PC-3 (cell line): Measurements from ENCODE around the gene RNF212B. TPM values are rescaled to one million over a fixed set of nuclear protein-coding genes. Genes with fewer than 3 reads are reported as not detected.

Source experiments
- ATAC-seq: fragments of 200-7000 bp; cut with Tn5 transposase; 2 replicates; pipeline ENCODE4 v1.9.1; 2020; ENCODE audit warnings: mild to moderate bottlenecking, moderate library complexity
- BruUV-seq: library from RNA; stranded (reverse); fragments of 400-500 nt; replicated peaks from 2 replicates; lab custom pipeline; 2021; lab: Mats Ljungman, UMichigan
- CTCF ChIA-PET: fragments of 300-600 bp; sonication (Branson Sonifier 250); formaldehyde crosslinking; loops from one replicate; lab custom pipeline; 2022; ENCODE audit warnings: antibody characterized with exemption; lab: Charles Lee
- POLR2A ChIA-PET: fragments of 300-600 bp; sonication (Branson Sonifier 250); formaldehyde crosslinking; loops from one replicate; lab custom pipeline; 2022; ENCODE audit warnings: antibody characterized with exemption; ENCODE audit not compliant: unreplicated experiment; lab: Charles Lee
- DNase-seq: peaks from one replicate; pipeline ENCODE4 v3.0.0-alpha.2; 2015
- H2AFZ ChIP-seq: fragments of 300-600 bp; sonication (generic); 2 replicates; pipeline ENCODE4 v1.6.0; 2016; ENCODE audit warnings: antibody characterized with exemption, low read length
- H3F3A ChIP-seq: fragments of 300-600 bp; sonication (generic); one replicate; pipeline ENCODE4 v1.6.0; 2017; ENCODE audit warnings: antibody characterized with exemption, low read length, control low read depth, mild to moderate bottlenecking; ENCODE audit not compliant: unreplicated experiment
- H3K27ac ChIP-seq: fragments of 300-600 bp; sonication (generic); 2 replicates; pipeline ENCODE4 v1.5.1; 2016; ENCODE audit warnings: mild to moderate bottlenecking, low read length
- H3K27me3 ChIP-seq: fragments of 300-600 bp; sonication (generic); 2 replicates; pipeline ENCODE4 v1.6.1; 2016; ENCODE audit warnings: low read length, mixed read lengths
- H3K36me3 ChIP-seq: fragments of 300-600 bp; sonication (generic); 2 replicates; pipeline ENCODE4 v1.6.1; 2016; ENCODE audit warnings: low read depth, mixed run types, low read length, mixed read lengths
- H3K4me1 ChIP-seq: fragments of 300-600 bp; sonication (generic); 2 replicates; pipeline ENCODE4 v1.5.1; 2016; ENCODE audit warnings: low read length; ENCODE audit not compliant: insufficient read depth
- H3K4me2 ChIP-seq: fragments of 300-600 bp; sonication (generic); 2 replicates; pipeline ENCODE4 v1.6.0; 2016; ENCODE audit warnings: low read length
- H3K4me3 ChIP-seq: fragments of 300-600 bp; sonication (generic); 2 replicates; pipeline ENCODE4 v1.5.1; 2016; ENCODE audit warnings: mild to moderate bottlenecking, low read length, mixed read lengths
- H3K79me2 ChIP-seq: fragments of 300-600 bp; sonication (generic); 2 replicates; pipeline ENCODE4 v1.6.1; 2017; ENCODE audit warnings: low read length, mixed read lengths
- H3K9ac ChIP-seq: fragments of 300-600 bp; sonication (generic); 2 replicates; pipeline ENCODE4 v1.6.0; 2016; ENCODE audit warnings: mild to moderate bottlenecking, low read length
- H3K9me2 ChIP-seq: fragments of 300-600 bp; sonication (generic); replicated peaks from 2 replicates; pipeline ENCODE4 v1.6.1; 2016; ENCODE audit warnings: mixed run types, low read length, mixed read lengths
- H3K9me3 ChIP-seq: fragments of 300-600 bp; sonication (generic); 2 replicates; pipeline ENCODE4 v1.6.1; 2016; ENCODE audit warnings: low read length, mixed read lengths
- H4K20me1 ChIP-seq: fragments of 300-600 bp; sonication (generic); 2 replicates; pipeline ENCODE4 v1.6.1; 2016; ENCODE audit warnings: low read length, mixed read lengths
- EZH2 ChIP-seq: fragments of 300-600 bp; sonication (generic); IDR thresholded peaks from one replicate; pipeline ENCODE4 v1.6.1; 2017; ENCODE audit warnings: antibody characterized with exemption, mild to moderate bottlenecking, low read length; ENCODE audit not compliant: unreplicated experiment
- EZH2phosphoT487 ChIP-seq: fragments of 300-600 bp; sonication (generic); IDR thresholded peaks from 2 replicates; pipeline ENCODE4 v1.6.1; 2018; ENCODE audit warnings: mild to moderate bottlenecking, antibody characterized with exemption, low read length, borderline replicate concordance
- intact Hi-C: fragments of 100-400 bp; cut with micrococcal nuclease; formaldehyde crosslinking; loops from 2 replicates; pipeline ENCODE4 v1.9.0; 2023
- total RNA-seq: library from RNA; depleted of rRNA; stranded (reverse); fragments of >200 nt; gene quantifications from 2 replicates; pipeline ENCODE4 v1.2.3, GENCODE V29; 2014; rRNA removed
- TF ChIP-seq, protein P1 (sequence below): fragments of 300-600 bp; sonication (generic); conservative IDR thresholded peaks from 2 replicates; pipeline ENCODE4 v1.5.1; 2017; ENCODE audit warnings: antibody characterized with exemption, low read depth, mild to moderate bottlenecking, low read length

RNF212B gene
- total RNA-seq, 1 experiment from 2014 or later: not detected

GRCh38 chr14:23321572-23322547 is 84.1 kb downstream of the RNF212B start:
- BruUV-seq: no TSS peak

More at GRCh38 chr14:23321572-23322547, 84.1 kb downstream of the RNF212B start:
- intact Hi-C loops: loop anchor here (1.0 kb wide), 3 partner anchors 16 to 147 kb away; partner anchors contain the start of genes BCL2L2 and NGDN
- H2AFZ ChIP-seq: peak overlapping the region; percentile 63; the same call in 1 of the 2 replicates
- peak overlapping the region; percentile 99 for H3K4me3 ChIP-seq
- no peaks in the 10 kb centered on the region for H3K27me3 ChIP-seq
- H4K20me1 ChIP-seq: peaks cover 11% of the 10 kb centered on the region; the same call in 1 of the 2 replicates
- H3K79me2 ChIP-seq: peaks cover 26% of the 10 kb centered on the region
- no peaks in the 10 kb centered on the region for H3K9me3 ChIP-seq
- no peaks in the 10 kb centered on the region for H3F3A ChIP-seq
- peaks cover 36% of the 10 kb centered on the region for H3K36me3 ChIP-seq
- peak overlapping the region; percentile 94 for H3K4me2 ChIP-seq
- H3K27ac ChIP-seq: peak overlapping the region; percentile 48; the same call in 1 of the 2 replicates
- peak overlapping the region; percentile 96 for H3K9ac ChIP-seq
- DNase-seq (peak; percentile 44), ATAC-seq (peak; percentile 27)
- POLR2A ChIA-PET: interaction anchor here (0.6 to 2.0 kb wide), 9 partner anchors 11 to 819 kb away, joined by 3 to 13 read pairs (median 4); partner anchors contain the start of genes BCL2L2, EMC9, HOMEZ and PPP1R3E
- H3K4me1 ChIP-seq: peaks cover 17% of the 10 kb centered on the region
- H3K9me2 ChIP-seq: no peaks in the 10 kb centered on the region
- TF ChIP-seq, protein P1, sequence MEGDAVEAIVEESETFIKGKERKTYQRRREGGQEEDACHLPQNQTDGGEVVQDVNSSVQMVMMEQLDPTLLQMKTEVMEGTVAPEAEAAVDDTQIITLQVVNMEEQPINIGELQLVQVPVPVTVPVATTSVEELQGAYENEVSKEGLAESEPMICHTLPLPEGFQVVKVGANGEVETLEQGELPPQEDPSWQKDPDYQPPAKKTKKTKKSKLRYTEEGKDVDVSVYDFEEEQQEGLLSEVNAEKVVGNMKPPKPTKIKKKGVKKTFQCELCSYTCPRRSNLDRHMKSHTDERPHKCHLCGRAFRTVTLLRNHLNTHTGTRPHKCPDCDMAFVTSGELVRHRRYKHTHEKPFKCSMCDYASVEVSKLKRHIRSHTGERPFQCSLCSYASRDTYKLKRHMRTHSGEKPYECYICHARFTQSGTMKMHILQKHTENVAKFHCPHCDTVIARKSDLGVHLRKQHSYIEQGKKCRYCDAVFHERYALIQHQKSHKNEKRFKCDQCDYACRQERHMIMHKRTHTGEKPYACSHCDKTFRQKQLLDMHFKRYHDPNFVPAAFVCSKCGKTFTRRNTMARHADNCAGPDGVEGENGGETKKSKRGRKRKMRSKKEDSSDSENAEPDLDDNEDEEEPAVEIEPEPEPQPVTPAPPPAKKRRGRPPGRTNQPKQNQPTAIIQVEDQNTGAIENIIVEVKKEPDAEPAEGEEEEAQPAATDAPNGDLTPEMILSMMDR: no peak
- TF ChIP-seq EZH2 (no peak), EZH2phosphoT487 (no peak)
- CTCF ChIA-PET: interaction anchor here (0.7 to 2.1 kb wide), 5 partner anchors 16 to 655 kb away, joined by 3 to 14 read pairs (median 5); partner anchors contain the start of gene BCL2L2

Other genes starting within 250 kb of the RNF212B start
- 5.8 and 6.2 TPM in 2 replicates for gene C14orf93, start 227.8 kb upstream of the RNF212B start, total RNA-seq
- 368 and 424 TPM in 2 replicates for gene PSMB5, start 203.0 kb upstream of the RNF212B start, total RNA-seq
- not detected in 2 replicates for gene PSMB11, start 195.7 kb upstream of the RNF212B start, total RNA-seq
- 14.8 and 16.4 TPM in 2 replicates for gene CDH24, start 180.4 kb upstream of the RNF212B start, total RNA-seq
- 112 and 116 TPM in 2 replicates for gene ACIN1, start 142.8 kb upstream of the RNF212B start, total RNA-seq
- gene C14orf119, start 142.4 kb upstream of the RNF212B start, total RNA-seq: 26.7 and 49.6 TPM in 2 replicates
- gene CIROP, start 132.9 kb upstream of the RNF212B start, total RNA-seq: not detected in 2 replicates
- not detected in 2 replicates for gene CEBPE, start 118.7 kb upstream of the RNF212B start, total RNA-seq
- gene SLC7A8, start 54.3 kb upstream of the RNF212B start, total RNA-seq: 0.63 and 3.8 TPM in 2 replicates
- gene HOMEZ, start 48.2 kb downstream of the RNF212B start, total RNA-seq: 4.1 and 7.7 TPM in 2 replicates
- 3.2 and 5.0 TPM in 2 replicates for gene PPP1R3E, start 64.9 kb downstream of the RNF212B start, total RNA-seq
- 32.4 and 33.5 TPM in 2 replicates for gene BCL2L2, start 68.9 kb downstream of the RNF212B start, total RNA-seq
- gene PABPN1, start 83.5 kb downstream of the RNF212B start, total RNA-seq: 89.1 and 116 TPM in 2 replicates
- 12.0 and 13.2 TPM in 2 replicates for gene SLC22A17, start 115.0 kb downstream of the RNF212B start, total RNA-seq
- gene EFS, start 127.2 kb downstream of the RNF212B start, total RNA-seq: 0.23 and 0.36 TPM in 2 replicates
- gene IL25, start 134.9 kb downstream of the RNF212B start, total RNA-seq: not detected in 2 replicates
- gene CMTM5, start 139.1 kb downstream of the RNF212B start, total RNA-seq: not detected in 2 replicates
- gene MYH6, start 170.3 kb downstream of the RNF212B start, total RNA-seq: not detected in 2 replicates
- gene MYH7, start 197.7 kb downstream of the RNF212B start, total RNA-seq: not detected in 2 replicates
- 57.6 and 77.3 TPM in 2 replicates for gene NGDN, start 231.8 kb downstream of the RNF212B start, total RNA-seq